ENCODE data around the gene DRGX.

DNA sequence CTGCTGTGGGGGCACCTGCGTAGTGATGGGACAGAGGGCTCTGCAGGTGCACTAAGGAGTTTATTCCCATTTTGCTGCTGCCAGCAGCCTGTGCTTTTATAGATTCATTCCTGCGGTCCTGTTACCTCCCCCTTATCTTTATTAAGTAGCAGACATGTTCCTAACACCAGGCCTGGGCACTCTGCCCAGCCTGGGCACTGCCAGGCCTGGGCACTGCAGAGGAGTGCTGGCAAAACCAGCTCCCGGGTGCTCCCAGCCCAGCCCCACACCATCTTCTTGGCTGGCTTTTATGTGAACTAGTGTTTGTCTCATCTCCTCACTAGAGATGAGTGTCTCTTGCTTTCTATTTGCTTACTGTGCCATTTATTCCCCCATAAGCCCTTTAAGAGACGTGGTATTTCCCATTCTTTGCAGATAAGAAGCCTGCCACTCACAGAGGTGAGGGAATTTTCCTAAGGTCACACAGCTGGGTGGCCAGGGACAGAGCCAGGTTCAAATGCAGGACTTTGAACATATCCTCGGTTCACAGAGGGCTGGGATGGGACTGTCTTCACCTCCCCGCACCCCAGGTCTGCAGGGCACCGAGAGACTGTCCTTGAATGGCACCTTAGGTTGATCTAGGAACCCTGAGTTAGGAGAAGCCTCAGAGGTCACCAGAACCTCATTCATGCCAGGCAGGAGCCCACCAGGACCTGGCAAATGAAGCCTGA, 14.6 kb upstream of the DRGX start:
- TF ChIP-seq POLR2AphosphoS5 (IDR thresholded peaks at IDR 0.05) = no peak
- TF ChIP-seq, protein P1, sequence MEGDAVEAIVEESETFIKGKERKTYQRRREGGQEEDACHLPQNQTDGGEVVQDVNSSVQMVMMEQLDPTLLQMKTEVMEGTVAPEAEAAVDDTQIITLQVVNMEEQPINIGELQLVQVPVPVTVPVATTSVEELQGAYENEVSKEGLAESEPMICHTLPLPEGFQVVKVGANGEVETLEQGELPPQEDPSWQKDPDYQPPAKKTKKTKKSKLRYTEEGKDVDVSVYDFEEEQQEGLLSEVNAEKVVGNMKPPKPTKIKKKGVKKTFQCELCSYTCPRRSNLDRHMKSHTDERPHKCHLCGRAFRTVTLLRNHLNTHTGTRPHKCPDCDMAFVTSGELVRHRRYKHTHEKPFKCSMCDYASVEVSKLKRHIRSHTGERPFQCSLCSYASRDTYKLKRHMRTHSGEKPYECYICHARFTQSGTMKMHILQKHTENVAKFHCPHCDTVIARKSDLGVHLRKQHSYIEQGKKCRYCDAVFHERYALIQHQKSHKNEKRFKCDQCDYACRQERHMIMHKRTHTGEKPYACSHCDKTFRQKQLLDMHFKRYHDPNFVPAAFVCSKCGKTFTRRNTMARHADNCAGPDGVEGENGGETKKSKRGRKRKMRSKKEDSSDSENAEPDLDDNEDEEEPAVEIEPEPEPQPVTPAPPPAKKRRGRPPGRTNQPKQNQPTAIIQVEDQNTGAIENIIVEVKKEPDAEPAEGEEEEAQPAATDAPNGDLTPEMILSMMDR (IDR thresholded peaks at IDR 0.05) = no peak
- TF ChIP-seq POLR2A (IDR thresholded peaks at IDR 0.05; ENCODE audit: low read depth) = no peak
- no peak for TF ChIP-seq EP300 (IDR thresholded peaks at IDR 0.05)

All from esophagus muscularis mucosa (tissue), 4 donors.